Measurements from ENCODE around the gene DPEP1.

The DPEP1 gene

DNA sequence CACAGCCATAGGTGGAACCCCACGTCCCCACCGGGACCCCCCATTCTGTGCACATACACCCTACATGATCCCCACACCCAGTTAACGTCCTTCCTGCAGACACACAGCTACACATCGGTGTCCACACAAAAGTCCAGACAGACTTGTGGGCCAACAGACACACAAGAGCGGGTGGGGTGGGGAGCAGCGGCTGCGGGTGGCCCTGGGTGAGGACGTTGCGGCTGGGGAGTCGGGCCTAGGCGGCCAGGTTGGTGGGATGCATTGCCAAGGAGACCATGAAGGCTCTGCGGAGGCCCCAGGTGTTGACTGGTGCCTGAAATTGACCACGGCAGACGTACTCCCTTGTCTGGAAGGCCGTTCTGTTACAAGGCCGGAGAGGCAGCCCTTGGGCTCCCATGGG lies 8.7 kb upstream of the DPEP1 start:
- Histone ChIP-seq H3K9me3 (no peaks in the 10 kb centered on the region), H3K36me3 (no peaks in the 10 kb centered on the region), H3K27me3 (peaks cover 20% of the 10 kb centered on the region), H3K4me3 (ENCODE audit: low read depth in 1 of 2, low read length in 1 of 2) (no peak overlapping the region), H3K4me1 (ENCODE audit: control insufficient read depth in 1 of 2, insufficient read depth in 1 of 2, low read depth in 1 of 2, low read length in 1 of 2) (no peaks in the 10 kb centered on the region), H3K27ac (no peak overlapping the region)
- TF ChIP-seq, protein P1, sequence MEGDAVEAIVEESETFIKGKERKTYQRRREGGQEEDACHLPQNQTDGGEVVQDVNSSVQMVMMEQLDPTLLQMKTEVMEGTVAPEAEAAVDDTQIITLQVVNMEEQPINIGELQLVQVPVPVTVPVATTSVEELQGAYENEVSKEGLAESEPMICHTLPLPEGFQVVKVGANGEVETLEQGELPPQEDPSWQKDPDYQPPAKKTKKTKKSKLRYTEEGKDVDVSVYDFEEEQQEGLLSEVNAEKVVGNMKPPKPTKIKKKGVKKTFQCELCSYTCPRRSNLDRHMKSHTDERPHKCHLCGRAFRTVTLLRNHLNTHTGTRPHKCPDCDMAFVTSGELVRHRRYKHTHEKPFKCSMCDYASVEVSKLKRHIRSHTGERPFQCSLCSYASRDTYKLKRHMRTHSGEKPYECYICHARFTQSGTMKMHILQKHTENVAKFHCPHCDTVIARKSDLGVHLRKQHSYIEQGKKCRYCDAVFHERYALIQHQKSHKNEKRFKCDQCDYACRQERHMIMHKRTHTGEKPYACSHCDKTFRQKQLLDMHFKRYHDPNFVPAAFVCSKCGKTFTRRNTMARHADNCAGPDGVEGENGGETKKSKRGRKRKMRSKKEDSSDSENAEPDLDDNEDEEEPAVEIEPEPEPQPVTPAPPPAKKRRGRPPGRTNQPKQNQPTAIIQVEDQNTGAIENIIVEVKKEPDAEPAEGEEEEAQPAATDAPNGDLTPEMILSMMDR (IDR thresholded peaks at IDR 0.05): no peak

DNA sequence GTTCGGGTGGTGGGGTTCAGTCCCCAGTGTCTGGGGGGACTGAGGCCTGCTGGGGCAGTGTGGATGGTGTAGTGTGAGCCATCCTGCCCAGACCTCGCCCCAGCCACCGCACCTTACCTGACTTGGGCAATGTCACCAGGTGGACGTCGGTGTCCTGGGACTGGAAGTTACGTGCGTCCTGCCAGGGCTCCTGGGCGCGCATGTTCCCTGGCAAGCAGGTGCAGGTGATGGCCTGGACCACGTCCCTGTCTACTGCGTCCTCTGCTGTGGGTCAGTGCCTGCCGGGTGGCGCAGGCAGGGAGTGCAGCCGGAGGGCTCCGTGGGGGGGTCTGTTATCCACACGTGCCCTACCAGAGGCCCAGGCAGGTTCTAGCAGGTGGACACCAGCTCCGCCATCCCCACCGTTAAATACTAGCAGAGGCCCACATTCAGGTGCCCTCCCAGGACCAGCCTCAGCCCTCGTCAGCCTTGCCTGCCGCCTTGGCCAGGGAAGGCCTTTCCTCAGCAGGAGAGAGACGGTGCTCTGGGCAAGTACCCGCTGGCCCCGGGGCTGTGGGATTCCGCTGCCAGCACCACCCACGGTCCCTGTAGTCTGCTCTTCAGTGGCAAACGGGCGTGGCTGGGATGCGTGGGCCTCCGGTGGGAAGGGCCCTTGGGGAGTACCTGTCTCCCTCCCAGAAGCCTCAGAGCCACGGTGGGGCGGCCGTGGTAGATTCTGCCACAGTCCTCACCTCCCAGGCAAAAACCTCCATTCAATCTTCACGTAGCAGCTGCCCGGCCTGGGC lies 8.1 kb upstream of the DPEP1 start:
- no peaks in the 10 kb centered on the region for H3K9me3 ChIP-seq
- TF ChIP-seq, protein P1 (IDR thresholded peaks at IDR 0.05): no peak
- peaks cover 20% of the 10 kb centered on the region for H3K27me3 ChIP-seq
- H3K27ac ChIP-seq: no peak overlapping the region
- H3K4me1 ChIP-seq (ENCODE audit: control insufficient read depth in 1 of 2, insufficient read depth in 1 of 2, low read depth in 1 of 2, low read length in 1 of 2): no peaks in the 10 kb centered on the region
- H3K36me3 ChIP-seq: no peaks in the 10 kb centered on the region
- H3K4me3 ChIP-seq (ENCODE audit: low read depth in 1 of 2, low read length in 1 of 2): no peak overlapping the region

DNA sequence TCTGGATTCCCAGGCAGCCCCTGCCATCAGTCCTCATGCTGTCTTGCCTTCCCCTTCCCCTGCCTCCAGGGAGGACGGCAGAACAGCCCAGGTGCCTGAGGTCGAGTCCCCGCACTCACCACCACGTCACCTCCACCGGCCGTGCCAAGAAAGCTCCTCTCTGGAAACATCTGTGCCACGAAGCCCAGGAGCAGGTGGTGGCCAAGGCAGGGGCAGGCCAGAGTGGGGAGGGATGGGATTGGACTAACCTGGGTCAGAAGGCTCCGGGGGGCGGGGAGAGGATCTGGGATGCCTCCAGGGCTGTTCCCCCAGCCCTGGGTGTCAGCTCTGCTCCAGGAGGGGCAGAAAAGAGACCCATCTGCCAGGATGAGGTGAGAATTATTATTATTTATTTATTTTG lies 7.4 kb upstream of the DPEP1 start:
- Histone ChIP-seq H3K4me3 (ENCODE audit: low read depth in 1 of 2, low read length in 1 of 2) (no peak overlapping the region), H3K9me3 (no peaks in the 10 kb centered on the region), H3K27me3 (peaks cover 20% of the 10 kb centered on the region), H3K4me1 (ENCODE audit: control insufficient read depth in 1 of 2, insufficient read depth in 1 of 2, low read depth in 1 of 2, low read length in 1 of 2) (no peaks in the 10 kb centered on the region), H3K36me3 (no peaks in the 10 kb centered on the region), H3K27ac (no peak overlapping the region)
- TF ChIP-seq, protein P1 (IDR thresholded peaks at IDR 0.05): no peak

DNA sequence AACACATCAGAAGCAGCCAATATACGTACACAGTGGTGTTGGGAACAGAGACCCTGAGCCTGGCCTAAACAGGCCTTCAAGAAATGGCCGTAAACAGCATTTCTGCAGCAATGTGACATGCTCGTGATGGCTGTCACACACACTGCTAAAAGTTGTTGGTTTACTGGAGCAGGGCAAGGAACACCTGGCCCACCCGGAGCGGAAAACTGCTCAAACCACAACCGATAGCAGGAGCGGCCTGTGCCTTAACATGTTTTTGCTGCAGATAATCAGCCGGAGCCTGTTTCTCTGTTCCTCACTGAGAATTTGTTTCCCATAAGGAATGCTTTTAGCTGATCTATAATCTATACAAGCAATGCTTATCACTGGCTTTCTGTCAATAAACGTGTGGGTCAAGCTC lies 6.0 kb upstream of the DPEP1 start:
- Histone ChIP-seq H3K36me3 (no peaks in the 10 kb centered on the region), H3K27ac (no peak overlapping the region), H3K9me3 (no peaks in the 10 kb centered on the region), H3K4me3 (ENCODE audit: low read depth in 1 of 2, low read length in 1 of 2) (no peak overlapping the region), H3K4me1 (ENCODE audit: control insufficient read depth in 1 of 2, insufficient read depth in 1 of 2, low read depth in 1 of 2, low read length in 1 of 2) (no peaks in the 10 kb centered on the region), H3K27me3 (peaks cover 10% of the 10 kb centered on the region)
- TF ChIP-seq, protein P1 (IDR thresholded peaks at IDR 0.05): no peak

DNA sequence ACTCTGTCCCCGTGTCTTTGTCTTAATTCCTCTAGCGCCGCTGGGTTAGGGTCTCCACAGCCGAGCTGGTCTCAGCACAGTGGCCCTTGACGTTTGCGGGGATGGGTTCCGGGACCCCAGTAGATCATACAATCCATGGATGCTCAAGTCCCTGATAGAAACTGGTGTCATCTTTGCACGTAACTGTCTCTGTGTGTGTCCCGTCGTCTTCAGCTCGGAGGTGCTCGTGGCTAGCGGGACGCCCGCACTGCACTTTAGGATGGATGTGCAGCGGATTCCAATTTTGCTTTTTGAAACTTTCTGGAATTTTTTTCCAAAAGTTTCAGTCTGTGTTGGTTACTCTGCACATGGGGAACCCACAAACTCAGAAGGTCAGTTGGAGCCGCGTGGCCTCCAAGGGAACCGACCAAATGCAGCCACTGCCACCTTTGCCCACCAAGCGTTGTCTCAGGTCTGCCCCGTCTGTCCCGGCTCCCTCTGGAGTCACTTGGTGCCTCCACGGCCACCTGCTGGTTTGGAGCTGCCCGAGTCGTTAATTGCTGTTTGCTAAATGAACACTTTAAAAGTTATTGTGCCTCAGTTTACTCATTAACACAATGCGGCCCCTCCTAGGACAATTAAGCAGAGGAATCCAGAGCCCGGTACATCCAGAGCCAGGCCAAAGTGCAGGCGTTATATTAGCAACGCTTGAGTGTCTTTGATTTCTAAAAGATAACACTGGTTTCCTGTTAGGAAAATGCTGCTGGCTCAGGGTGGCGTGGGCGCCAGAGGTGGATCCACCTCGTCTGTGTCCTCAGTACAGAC lies 5.3 kb upstream of the DPEP1 start:
- peaks cover 3% of the 10 kb centered on the region for H3K27me3 ChIP-seq
- H3K36me3 ChIP-seq: no peaks in the 10 kb centered on the region
- TF ChIP-seq, protein P1 (IDR thresholded peaks at IDR 0.05): no peak
- H3K4me1 ChIP-seq (ENCODE audit: control insufficient read depth in 1 of 2, insufficient read depth in 1 of 2, low read depth in 1 of 2, low read length in 1 of 2): no peaks in the 10 kb centered on the region
- H3K27ac ChIP-seq: no peak overlapping the region
- no peak overlapping the region for H3K4me3 ChIP-seq (ENCODE audit: low read depth in 1 of 2, low read length in 1 of 2)
- no peaks in the 10 kb centered on the region for H3K9me3 ChIP-seq
